GM19043 (cell line): Measurements from ENCODE around the gene TICRR.
"Not testable (repeated sequence)": the region's sequence is repeated elsewhere in the genome, so short reads cannot be mapped to it uniquely, and the experiment has no call there.

Experiments
- ATAC-seq: cut with Tn5 transposase; IDR thresholded peaks from one replicate; pipeline ENCODE4 v1.9.1; 2021; ENCODE audit warnings: low read depth; ENCODE audit not compliant: unreplicated experiment

The TICRR gene, protein sequence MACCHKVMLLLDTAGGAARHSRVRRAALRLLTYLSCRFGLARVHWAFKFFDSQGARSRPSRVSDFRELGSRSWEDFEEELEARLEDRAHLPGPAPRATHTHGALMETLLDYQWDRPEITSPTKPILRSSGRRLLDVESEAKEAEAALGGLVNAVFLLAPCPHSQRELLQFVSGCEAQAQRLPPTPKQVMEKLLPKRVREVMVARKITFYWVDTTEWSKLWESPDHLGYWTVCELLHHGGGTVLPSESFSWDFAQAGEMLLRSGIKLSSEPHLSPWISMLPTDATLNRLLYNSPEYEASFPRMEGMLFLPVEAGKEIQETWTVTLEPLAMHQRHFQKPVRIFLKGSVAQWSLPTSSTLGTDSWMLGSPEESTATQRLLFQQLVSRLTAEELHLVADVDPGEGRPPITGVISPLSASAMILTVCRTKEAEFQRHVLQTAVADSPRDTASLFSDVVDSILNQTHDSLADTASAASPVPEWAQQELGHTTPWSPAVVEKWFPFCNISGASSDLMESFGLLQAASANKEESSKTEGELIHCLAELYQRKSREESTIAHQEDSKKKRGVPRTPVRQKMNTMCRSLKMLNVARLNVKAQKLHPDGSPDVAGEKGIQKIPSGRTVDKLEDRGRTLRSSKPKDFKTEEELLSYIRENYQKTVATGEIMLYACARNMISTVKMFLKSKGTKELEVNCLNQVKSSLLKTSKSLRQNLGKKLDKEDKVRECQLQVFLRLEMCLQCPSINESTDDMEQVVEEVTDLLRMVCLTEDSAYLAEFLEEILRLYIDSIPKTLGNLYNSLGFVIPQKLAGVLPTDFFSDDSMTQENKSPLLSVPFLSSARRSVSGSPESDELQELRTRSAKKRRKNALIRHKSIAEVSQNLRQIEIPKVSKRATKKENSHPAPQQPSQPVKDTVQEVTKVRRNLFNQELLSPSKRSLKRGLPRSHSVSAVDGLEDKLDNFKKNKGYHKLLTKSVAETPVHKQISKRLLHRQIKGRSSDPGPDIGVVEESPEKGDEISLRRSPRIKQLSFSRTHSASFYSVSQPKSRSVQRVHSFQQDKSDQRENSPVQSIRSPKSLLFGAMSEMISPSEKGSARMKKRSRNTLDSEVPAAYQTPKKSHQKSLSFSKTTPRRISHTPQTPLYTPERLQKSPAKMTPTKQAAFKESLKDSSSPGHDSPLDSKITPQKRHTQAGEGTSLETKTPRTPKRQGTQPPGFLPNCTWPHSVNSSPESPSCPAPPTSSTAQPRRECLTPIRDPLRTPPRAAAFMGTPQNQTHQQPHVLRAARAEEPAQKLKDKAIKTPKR (N-terminal part only)

DNA sequence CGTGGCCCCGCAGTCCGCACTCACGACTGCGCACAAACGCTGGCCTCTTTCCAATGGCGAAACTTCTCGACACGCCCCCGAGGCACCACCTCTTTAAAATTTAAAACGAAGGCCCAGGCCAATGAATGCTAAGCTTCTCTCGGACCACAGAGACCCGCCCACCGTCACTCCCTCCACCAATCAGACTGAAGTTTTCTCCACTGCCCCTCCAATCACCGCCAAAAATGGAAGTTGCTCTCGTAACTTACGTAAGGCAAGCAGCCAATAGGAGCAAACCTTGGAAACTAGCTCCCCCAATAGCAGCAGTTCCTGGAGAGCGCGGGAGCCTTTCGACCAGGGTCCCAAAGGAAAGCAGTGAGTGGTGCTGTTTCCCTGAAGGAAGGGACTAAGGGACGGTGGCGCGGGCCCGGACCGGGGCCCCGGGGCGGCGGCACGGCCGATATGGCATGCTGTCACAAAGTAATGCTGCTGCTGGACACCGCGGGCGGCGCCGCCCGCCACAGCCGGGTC lies at the start of gene TICRR:
Gene TICRR, plus strand, starts transcription at position 324 of the 510 bp plus-strand sequence. Its CDS starts 118 bp downstream, at position 442.
- ATAC-seq = peak; percentile 96

- no peak for ATAC-seq
Measured at GRCh38 chr15:89526181-89526580, 49.1 kb upstream of the TICRR start.

GRCh38 chr15:89526601-89527441 lies 48.4 kb upstream of the TICRR start:
- ATAC-seq = no peak

DNA sequence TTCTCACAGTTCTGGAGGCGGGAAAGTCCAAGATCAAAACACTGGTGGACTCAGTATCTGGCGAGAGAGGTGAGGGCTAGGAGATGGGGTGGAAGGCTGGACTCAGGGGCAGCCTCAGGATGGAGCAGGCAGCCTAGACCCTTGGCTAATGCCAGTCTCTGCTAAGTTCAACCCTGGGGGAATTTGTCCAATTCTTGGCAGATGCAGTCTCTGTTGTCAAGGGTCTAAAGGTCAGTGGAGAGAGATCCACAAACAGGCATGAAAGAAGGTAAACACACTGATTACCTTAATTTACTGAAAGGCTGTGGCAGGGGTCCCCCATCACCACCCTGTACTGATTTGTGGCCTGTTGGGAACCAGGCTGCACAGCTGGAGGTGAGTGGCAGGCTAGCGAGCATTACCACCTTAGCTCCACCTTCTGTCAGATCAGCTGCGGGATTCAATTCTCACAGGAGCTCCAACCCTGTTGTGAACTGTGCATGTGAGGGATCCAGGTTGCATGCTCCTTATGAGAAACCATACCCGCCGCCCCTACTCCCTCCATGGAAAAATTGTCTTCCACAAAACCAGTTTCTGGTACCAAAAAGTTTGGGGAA lies 46.4 kb upstream of the TICRR start:
- ATAC-seq = no peak

DNA sequence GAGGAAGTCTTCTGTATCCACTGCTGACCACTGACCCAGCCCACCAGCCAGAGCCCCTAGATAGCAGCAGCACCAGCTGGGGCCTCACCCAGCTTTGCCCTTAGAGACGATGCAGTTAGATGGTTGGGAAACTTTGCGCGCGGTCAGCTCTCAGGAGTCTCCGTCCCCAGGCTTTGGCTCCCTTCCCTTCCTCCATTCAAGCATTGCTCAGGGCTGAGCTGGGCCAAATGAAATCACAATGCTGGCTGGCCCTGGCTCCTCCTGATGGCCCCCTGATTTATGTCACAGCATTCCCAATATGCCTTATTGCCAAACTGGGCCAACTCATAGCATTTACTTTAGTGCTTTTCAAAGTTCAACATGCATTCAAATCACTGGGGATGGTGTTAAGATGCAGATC lies 44.3 kb upstream of the TICRR start:
- ATAC-seq = no peak

DNA sequence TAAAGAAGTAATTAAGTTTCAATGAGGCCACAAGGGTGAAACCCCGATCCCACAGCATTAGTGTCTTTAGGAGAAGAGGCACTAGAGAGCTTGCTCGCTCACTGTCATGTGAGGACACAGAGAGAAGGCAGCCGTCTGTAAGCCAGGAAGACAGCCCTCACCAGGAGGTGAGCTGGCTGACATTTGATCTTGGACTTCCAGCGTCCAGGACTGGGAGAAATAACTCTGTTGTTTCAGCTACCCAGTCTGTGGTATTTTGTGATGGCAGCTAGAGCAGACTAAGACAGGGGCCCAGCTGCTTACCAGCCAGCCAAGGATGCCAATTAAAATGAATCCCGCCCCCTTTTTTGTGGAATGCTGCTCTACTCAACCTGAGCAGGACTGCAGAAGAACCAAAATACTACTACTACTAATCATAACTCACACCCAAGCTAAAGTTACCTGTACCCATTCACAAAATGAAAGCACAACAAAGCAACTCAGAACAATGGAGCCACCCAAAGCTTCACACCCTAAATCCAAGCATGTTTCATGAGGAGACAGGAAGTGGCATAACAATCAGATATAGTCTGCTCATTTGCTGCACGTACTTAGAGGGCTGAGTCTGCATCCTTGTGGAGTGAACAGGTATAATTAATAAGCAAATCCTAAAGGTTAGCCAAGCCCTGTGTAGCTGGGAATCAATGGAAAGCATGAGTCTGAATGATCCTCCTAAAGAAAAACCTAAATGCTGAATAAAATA lies 43.3 kb upstream of the TICRR start:
- no peak for ATAC-seq

GRCh38 chr15:89533861-89534544 lies 41.3 kb upstream of the TICRR start:
- no peak for ATAC-seq

- ATAC-seq = no peak
Measured at GRCh38 chr15:89539027-89539426, 36.2 kb upstream of the TICRR start.

DNA sequence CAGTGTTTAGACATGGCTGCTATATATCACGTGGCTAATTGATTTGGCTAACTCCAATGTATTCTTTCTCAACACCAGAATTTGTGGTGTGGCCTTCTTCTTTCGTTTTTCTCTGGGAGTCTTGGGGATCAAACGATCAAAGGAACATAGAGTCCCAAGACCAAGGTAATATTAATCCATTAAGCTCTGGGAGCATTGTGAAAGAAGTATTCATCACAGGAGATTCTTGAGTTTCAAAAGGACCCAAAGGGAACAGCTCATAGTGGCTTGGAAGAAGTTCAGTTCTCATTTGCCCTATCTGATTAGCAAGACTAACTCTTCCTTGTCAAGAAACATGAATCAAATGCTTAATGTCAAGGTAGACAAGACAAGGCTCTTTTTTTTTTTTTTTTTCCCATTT lies 32.9 kb upstream of the TICRR start:
- ATAC-seq = no peak

GRCh38 chr15:89543389-89543788 lies 31.9 kb upstream of the TICRR start:
- ATAC-seq = no peak

- not testable (repeated sequence) for ATAC-seq
Measured at GRCh38 chr15:89549138-89549537, 26.1 kb upstream of the TICRR start.

DNA sequence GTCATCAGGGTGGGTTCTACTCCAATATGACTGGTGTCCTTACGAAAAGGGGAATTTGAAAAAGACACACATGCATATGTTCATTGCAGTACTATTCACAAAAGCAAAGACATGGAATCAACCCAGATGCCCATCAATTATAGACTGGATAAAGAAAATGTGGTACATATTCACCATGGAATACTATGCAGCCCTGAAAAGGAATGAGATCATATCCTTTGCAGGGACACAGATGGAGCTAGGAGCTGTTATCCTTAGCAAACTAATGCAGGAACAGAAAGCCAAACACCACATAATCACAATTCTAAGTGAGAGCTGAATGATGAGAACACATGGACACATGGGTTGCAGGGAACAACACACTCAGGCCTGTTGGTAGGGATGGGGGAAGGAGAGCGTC lies 24.8 kb upstream of the TICRR start:
- ATAC-seq = no peak

- ATAC-seq = no peak
Measured at GRCh38 chr15:89551550-89551949, 23.7 kb upstream of the TICRR start.

DNA sequence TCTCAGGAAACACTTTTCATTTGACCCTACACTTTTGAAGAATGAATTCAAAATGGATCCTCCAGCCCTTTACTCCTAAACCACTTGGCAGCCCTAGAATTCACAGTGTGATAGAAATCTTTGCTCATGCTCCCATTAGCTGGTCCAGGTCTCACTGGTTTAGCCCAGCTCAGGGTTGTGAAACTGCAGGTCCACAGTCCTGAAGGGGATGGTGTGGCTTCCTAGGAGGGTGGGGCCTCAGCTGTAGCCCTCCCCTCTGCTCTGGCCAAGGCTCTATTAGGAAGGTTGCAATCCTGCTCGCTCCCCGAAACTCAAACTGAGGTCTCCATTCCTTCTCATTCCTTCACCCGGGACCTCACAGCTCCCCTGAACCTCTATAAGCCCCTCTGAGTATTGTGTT lies 21.6 kb upstream of the TICRR start:
- ATAC-seq = no peak

GRCh38 chr15:89554247-89554646 lies 21.0 kb upstream of the TICRR start:
- no peak for ATAC-seq

DNA sequence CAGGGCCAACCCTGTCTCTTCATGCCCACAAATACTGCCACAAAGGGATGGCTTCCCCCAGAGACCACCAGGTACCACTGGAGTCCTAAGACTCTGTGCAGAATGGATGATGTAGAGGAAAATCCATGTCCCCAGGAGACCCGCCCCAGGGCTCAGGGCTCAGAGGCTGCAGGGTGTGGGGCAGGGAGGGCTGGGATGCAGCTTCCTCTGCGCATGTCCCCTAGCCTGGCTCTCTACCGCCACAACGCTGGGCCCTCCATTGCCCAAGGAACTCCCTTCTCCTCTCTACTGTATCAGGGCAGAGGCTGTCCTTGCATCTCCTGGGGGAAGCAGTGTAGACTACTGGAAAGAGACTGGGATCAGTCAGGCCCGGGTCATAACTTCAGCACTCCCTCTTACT lies 19.5 kb upstream of the TICRR start:
- no peak for ATAC-seq

GRCh38 chr15:89556413-89557262 lies 18.6 kb upstream of the TICRR start:
- ATAC-seq = no peak
